IPS DF 19.7 (cell line): ENCODE measurements around the gene MKLN1.
"Not testable (repeated sequence)": the region's sequence is repeated elsewhere in the genome, so short reads cannot be mapped to it uniquely, and the experiment has no call there.

ENCODE experiments used
- DNase-seq: peaks from one replicate; pipeline ENCODE4 v3.0.0-alpha.2; 2013; ENCODE audit warnings: low read depth, low spot score

MKLN1 gene

DNA sequence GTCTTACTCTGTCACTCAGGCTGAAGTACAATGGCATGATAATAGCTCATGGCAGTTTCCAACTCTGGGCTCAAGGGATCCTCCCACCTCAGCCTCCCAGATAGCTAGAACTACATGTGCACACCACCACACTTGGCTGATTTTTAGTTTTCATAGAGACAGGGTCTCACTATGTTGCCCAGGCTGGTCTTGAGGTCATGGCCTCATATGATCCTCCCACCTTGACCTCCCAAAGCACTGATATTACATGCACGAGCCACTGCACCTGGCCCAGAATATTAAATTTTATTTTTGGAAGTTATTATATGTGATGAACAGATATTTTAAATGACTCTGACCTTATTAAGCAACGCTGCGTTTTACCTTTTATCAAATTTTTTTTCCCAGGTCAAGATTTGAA is 134.4 kb downstream of the MKLN1 start:
- DNase-seq = no peak

DNA sequence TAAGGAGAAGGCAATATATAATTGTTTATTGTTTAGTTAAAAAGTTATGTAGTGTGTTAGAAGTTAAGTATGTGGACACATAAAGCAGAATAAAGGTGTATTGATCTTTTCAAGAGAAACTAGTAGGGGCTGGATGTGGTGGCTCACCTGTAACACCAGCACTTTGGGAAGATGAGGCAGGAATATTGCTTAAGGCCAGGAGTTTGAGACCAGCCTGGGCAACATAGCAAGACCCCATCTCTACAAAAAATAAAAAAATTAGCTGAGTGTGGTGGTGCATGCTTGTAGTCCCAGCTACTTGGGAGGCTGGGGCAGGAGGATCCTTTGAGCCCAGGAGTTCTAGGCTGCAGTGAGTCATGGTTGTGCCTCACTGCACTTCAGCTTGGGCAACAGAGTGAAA is 135.0 kb downstream of the MKLN1 start:
- not testable (repeated sequence) for DNase-seq

- DNase-seq = no peak
Measured at GRCh38 chr7:131466735-131467365, 139.2 kb downstream of the MKLN1 start.

DNA sequence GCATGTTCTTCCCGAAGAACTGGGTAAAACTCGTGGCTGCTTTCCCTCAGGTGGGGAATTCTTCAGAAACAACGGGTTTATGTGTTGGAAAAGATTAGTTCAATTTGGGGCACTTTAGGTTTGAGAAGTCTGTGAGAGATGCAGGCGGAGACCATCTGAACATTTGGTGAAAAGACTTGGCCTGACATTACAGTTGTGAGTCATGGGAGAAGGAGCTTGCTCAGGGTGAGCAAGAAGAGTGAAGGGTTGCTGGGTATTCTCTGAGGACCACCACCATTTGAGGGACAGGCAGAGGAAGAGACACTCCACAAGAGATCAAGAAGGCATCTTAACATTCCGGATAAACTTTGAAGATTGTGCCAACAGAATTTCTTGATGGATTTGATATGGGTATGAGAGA is 140.1 kb downstream of the MKLN1 start:
- DNase-seq = no peak

DNA sequence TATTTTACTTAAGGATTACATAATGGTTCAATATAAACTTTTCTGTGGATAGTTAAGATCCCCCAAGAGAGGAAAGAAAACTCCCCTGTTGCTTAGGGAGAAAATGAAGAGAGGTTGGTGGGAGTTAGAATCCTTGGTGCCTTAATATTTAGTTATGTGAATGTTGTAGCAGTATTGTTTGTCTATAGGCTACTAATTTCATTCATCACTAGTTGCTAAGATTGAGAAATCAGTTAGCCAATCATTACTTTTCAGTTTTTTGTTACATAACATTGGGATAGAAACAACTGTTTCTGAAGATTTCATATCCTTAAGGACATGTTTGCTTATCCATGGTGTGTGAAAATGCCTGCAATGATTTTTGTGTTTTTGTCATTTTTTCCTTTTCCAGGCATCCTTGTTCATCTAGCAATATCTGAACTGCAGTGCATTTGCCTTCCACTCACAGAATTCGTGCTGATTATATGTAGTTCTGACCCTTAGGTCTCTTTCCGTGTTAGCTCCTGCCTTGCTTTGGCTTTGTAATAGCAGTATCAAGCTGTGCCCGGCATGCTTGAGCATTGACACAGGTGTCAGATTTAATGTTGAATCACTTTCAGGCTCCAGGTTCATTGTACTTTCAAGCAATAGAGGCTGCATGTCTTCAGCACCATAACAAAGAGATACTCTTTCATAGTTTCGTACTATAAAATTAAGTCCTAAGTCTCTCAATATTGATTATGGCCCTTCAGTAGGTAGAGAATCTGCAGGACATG is 143.8 kb downstream of the MKLN1 start:
- no peak for DNase-seq

DNA sequence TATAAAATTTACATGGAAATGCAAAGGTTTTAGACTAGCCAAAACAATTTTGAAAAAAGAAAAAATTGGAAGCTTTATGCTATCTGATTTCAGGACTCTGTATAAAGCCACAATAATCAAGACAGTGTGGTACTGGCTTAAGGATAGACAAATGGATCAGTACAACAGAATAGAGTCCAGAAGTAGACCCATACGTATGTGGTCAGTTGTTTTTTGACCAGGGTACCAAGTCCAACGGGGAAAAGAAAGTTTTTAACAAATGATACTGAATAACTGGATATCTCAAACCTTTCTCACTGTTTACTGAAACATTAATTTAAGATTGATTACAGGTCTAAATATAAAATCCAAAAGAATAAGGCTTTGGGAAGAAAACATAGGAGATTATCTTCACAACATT is 149.1 kb downstream of the MKLN1 start:
- no peak for DNase-seq

- no peak for DNase-seq
Measured at GRCh38 chr7:131480384-131481315, 153.0 kb downstream of the MKLN1 start.

DNA sequence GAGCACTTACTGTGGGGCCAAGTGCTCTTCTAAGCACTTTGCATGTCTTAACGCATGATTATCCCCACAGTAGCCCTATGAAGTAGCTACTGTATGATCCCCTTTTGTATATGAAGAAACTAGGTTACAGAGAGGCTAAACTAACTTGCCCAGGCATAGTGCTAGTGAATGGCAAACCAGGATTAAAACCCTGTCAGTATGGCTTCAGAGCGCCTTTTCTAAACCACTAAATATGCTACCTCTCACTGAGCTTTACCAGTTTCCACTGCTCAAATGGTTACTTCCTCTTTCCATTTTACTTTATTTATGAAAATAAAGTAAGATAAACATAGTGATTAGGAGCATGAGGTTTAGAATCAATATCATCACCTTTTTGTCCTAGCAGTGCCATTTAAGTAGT is 155.1 kb downstream of the MKLN1 start:
- DNase-seq = no peak

DNA sequence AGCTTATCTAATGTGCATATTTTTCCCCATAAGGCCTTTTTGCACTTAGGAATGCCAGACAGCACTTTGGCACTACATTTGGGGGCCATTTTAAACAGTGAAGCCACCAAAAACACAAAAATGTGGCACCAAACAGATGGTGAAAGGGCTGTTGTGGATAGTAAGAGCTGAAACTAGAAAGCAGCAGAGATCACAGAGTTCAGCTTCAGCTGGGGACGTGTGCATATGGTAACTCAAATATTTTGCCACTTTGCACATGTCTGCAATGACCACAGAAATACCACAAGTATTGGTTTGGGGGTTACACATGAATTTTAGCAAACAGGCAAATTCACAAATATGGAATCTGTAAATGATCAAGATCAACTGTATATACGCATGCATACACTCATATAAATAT is 155.9 kb downstream of the MKLN1 start:
- DNase-seq = no peak

DNA sequence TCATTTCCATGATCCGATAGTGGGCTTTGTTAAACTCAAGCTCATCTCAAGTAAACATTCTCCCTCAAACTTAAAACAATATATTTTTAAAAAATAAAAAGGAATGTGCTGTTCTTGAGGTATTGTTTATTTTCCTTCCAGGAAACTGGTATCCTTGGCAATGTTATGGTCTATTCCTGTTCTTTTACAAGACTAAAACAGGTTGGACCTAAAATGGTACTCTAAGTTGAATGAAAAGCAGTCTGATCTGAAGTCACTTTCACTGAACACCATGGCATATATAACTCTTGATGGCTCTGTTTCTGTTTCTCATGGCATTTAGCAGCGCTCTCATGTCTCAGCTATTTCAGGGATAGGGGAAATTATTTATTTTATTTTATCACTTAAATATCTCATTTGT is 158.7 kb downstream of the MKLN1 start:
- DNase-seq = no peak

- DNase-seq = no peak
Measured at GRCh38 chr7:131487217-131487616, 159.5 kb downstream of the MKLN1 start.

DNA sequence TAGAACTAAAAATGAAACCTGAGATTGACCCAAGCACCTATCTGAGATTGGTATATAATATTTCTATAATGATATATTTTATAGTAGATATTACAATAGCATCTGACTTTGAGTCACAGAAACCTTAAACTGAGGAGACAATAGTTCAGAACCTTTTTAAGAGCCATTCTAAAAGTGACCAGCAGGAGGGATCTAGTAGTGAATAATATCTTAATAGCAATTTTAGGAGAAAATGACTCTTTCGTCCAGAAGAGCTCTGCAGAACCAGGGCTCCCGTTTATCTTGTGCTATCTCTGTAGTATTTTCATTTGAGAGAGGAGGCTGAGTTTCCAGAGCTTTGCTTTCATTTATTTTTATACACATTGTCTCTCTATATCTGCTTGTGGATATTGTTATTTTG is 160.7 kb downstream of the MKLN1 start:
- no peak for DNase-seq

DNA sequence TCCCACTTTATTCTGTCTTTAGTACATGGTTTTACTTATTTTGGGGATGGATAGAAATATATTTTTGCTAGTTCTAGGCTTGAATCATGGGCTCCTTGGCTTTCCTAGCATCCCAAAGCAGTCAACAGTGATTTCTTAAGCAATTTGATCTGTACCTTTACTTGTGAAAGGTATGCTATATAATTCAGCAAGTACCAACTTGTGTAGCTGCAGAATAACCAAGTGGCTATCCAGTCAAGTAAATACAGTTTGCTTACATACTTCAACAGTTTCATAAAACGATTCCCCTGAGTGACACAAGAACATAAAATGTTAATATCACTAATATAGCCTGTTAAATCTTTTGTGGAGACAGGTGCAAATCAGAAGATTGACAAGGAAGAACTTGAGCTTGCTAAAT is 161.5 kb downstream of the MKLN1 start:
- no peak for DNase-seq

GRCh38 chr7:131489881-131490280 is 162.2 kb downstream of the MKLN1 start:
- DNase-seq = no peak

DNA sequence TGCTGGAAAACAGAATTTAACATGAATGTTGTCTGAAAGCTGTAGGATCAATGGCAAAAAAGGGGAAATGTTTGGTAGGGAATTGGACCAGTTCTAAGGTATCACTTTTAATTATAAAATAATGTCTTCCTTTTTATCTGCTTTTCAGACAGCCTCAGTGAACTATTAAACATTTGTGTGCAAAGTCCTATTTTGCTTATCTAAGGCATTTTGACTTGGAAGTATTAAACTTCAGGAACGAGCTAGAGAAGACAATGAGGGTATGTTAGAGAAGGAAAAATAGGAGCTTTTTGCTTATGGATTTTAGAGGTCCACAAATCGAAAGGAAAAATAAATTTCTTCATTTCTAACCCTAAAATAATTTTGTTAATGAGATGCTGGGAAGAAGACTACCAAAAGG is 165.4 kb downstream of the MKLN1 start:
- DNase-seq = no peak

DNA sequence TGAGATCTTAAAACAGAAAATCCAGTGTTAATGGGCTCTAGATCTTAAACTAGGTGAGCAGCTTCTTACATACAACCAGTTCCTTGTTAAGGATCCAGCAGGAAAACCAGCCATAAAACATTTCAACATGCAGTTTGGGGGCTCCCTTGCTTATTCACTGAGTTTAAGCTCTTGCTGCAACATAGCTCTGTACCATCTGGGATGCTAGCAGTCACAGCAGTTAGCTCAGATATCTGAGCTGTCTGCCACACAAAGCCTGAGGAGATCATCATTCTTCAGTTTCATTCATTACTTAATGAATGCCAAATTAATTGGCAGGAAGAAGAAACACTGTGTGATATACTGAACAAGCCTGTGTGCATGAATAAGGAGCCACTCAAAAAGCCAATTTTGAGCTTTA is 165.9 kb downstream of the MKLN1 start:
- DNase-seq = no peak

- no peak for DNase-seq
Measured at GRCh38 chr7:131494182-131494581, 166.5 kb downstream of the MKLN1 start.

GRCh38 chr7:131495669-131496498 is 168.2 kb downstream of the MKLN1 start:
- no peak for DNase-seq

- no peak for DNase-seq
Measured at GRCh38 chr7:131497454-131497853, 169.8 kb downstream of the MKLN1 start.

- no peak for DNase-seq
Measured at GRCh38 chr7:131498237-131498885, 170.7 kb downstream of the MKLN1 start.

- no peak for DNase-seq
Measured at GRCh38 chr7:131499801-131500200, 172.1 kb downstream of the MKLN1 start.
